ENCODE measurements around the gene CPXM1.

GRCh38 chr20:2750491-2751251 lies 49.8 kb downstream of the CPXM1 start:
- no peak for TF ChIP-seq BCL3 (IDR thresholded peaks at IDR 0.05; ENCODE audit: borderline replicate concordance, insufficient read depth, low read depth, low read length, poor library complexity, severe bottlenecking)
- TF ChIP-seq POLR2AphosphoS5 (IDR thresholded peaks at IDR 0.05; ENCODE audit: low read length): no peak
